GM12878 (cell line): ENCODE results near the gene CCDC51. TPM values are rescaled to one million over a fixed set of nuclear protein-coding genes. Genes with fewer than 3 reads are reported as not detected.

Experiments
- ATAC-seq: fragments of 200-7000 bp; cut with Tn5 transposase; 3 replicates; pipeline ENCODE4 v1.9.1; 2020; ENCODE audit warnings: mild to moderate bottlenecking, moderate library complexity
- BruUV-seq: library from RNA; stranded (reverse); fragments of 400-500 nt; replicated peaks from 2 replicates; lab custom pipeline; 2021; lab: Mats Ljungman, UMichigan
- CTCF ChIA-PET: fragments of 300-600 bp; sonication (Branson Sonifier 250); formaldehyde crosslinking; extraction: SDS; loops from one replicate; lab custom pipeline; 2021; ENCODE audit warnings: inconsistent platforms; lab: Yijun Ruan, JAX
- POLR2A ChIA-PET: fragments of 350-600 bp; formaldehyde crosslinking; extraction: SDS; loops from one replicate; lab custom pipeline; 2021; ENCODE audit warnings: inconsistent platforms; lab: Charles Lee
- RAD21 ChIA-PET: fragments of 300-600 bp; sonication (Branson Sonifier 250); formaldehyde crosslinking; loops from one replicate; lab custom pipeline; 2023; ENCODE audit warnings: antibody characterized with exemption; ENCODE audit not compliant: unreplicated experiment; lab: Charles Lee
- SMC1A ChIA-PET: fragments of 300-600 bp; sonication (Branson Sonifier 250); formaldehyde crosslinking; loops from one replicate; lab custom pipeline; 2023; ENCODE audit not compliant: unreplicated experiment, uncharacterized antibody; lab: Charles Lee
- DNase-seq: peaks from one replicate; pipeline ENCODE4 v3.0.0-alpha.2; 2011; ENCODE audit warnings: low read depth, low spot score
- FAIRE-seq: peaks from 3 replicates; lab custom pipeline; 2011; peaks lifted over from hg19 to GRCh38; lab: Jason Lieb, UNC
- H2AFZ ChIP-seq: 2 replicates; pipeline ENCODE4 v1.6.0; 2011; ENCODE audit warnings: low read depth, low read length, control low read depth; ENCODE audit not compliant: control insufficient read depth
- H3K27ac ChIP-seq: 2 replicates; pipeline ENCODE4 v1.5.1; 2011; ENCODE audit warnings: control low read depth; ENCODE audit not compliant: control insufficient read depth, insufficient read depth
- H3K27me3 ChIP-seq, 2 experiments: replicated peaks in 1 of 2; 2 replicates each; pipeline versions ENCODE4 v1.6.0 to v1.6.1; 2011; ENCODE audit warnings: low read length in 1 of 2; ENCODE audit not compliant: control insufficient read depth in 2 of 2, insufficient read depth in 2 of 2
- H3K36me3 ChIP-seq, 2 experiments: 2 replicates each; pipeline ENCODE4 v1.5.1; 2011; ENCODE audit warnings: low read length in 1 of 2; ENCODE audit not compliant: control insufficient read depth in 2 of 2, insufficient read depth in 2 of 2
- H3K4me1 ChIP-seq: 2 replicates; pipeline ENCODE4 v1.6.1; 2011; ENCODE audit warnings: mild to moderate bottlenecking, low read length, moderate library complexity, mixed read lengths; ENCODE audit not compliant: control insufficient read depth, insufficient read depth
- H3K4me2 ChIP-seq: 2 replicates; pipeline ENCODE4 v1.6.0; 2011; ENCODE audit warnings: control low read depth; ENCODE audit not compliant: control insufficient read depth, insufficient read depth
- H3K4me3 ChIP-seq: fragments of 200-600 bp; sonication (generic); 2 replicates; pipeline ENCODE4 v1.5.1; 2016
- H3K79me2 ChIP-seq: 2 replicates; pipeline ENCODE4 v1.6.0; 2011; ENCODE audit warnings: low read length; ENCODE audit not compliant: control insufficient read depth, insufficient read depth
- H3K9ac ChIP-seq: 2 replicates; pipeline ENCODE4 v1.8.0; 2011; ENCODE audit warnings: low read length, control low read depth, mixed read lengths; ENCODE audit not compliant: control insufficient read depth, insufficient read depth
- H3K9me3 ChIP-seq: replicated peaks from 3 replicates; pipeline ENCODE4 v1.5.1; 2011; ENCODE audit warnings: mild to moderate bottlenecking, low read length; ENCODE audit not compliant: control insufficient read depth, insufficient read depth
- H4K20me1 ChIP-seq: 2 replicates; pipeline ENCODE4 v1.6.0; 2011; ENCODE audit not compliant: control insufficient read depth, insufficient read depth
- BACH1 ChIP-seq: fragments of 450-650 bp; IDR thresholded peaks from 2 replicates; pipeline ENCODE4 v1.6.1; 2017; ENCODE audit warnings: mild to moderate bottlenecking, borderline replicate concordance
- BRCA1 ChIP-seq: IDR thresholded peaks from 2 replicates; pipeline ENCODE4 v1.6.1; 2011; ENCODE audit warnings: low read depth, low read length, improper control_type of control experiment
- CBX3 ChIP-seq: fragments of 200-600 bp; sonication (generic); IDR thresholded peaks from 2 replicates; pipeline ENCODE4 v1.6.1; 2016; ENCODE audit warnings: low read depth, borderline replicate concordance
- CHD2 ChIP-seq: IDR thresholded peaks from 2 replicates; pipeline ENCODE4 v1.6.1; 2011; ENCODE audit warnings: low read depth, low read length, improper control_type of control experiment, borderline replicate concordance
- FOXK2 ChIP-seq: fragments of 450-650 bp; IDR thresholded peaks from 2 replicates; pipeline ENCODE4 v1.6.1; 2017; ENCODE audit warnings: mild to moderate bottlenecking, moderate library complexity
- GATAD2B ChIP-seq: fragments of 450-650 bp; conservative IDR thresholded peaks from 2 replicates; pipeline ENCODE4 v1.6.1; 2017; ENCODE audit warnings: low read depth, mild to moderate bottlenecking, moderate library complexity
- HDAC6 ChIP-seq: fragments of 200-600 bp; sonication (generic); IDR thresholded peaks from one replicate; pipeline ENCODE4 v1.8.0; 2017; ENCODE audit warnings: antibody characterized with exemption; ENCODE audit not compliant: unreplicated experiment
- IKZF1 ChIP-seq: fragments of 450-650 bp; conservative IDR thresholded peaks from 2 replicates; pipeline ENCODE4 v1.6.1; 2017; ENCODE audit warnings: antibody characterized with exemption, mild to moderate bottlenecking
- KDM1A ChIP-seq: fragments of 200-600 bp; sonication (generic); IDR thresholded peaks from 2 replicates; pipeline ENCODE4 v1.6.1; 2016; ENCODE audit warnings: borderline replicate concordance
- MEF2B ChIP-seq: fragments of 450-650 bp; IDR thresholded peaks from 2 replicates; pipeline ENCODE4 v1.6.1; 2018; ENCODE audit warnings: mild to moderate bottlenecking, moderate library complexity; ENCODE audit not compliant: partially characterized antibody, poor library complexity, severe bottlenecking
- NR2C1 ChIP-seq: fragments of 450-650 bp; IDR thresholded peaks from 2 replicates; pipeline ENCODE4 v1.6.1; 2017; ENCODE audit warnings: antibody characterized with exemption, mild to moderate bottlenecking, moderate library complexity
- SPI1 ChIP-seq: IDR thresholded peaks from 2 replicates; pipeline ENCODE4 v1.6.1; 2011; ENCODE audit warnings: low read depth, mild to moderate bottlenecking, low read length, moderate library complexity, borderline replicate concordance; ENCODE audit not compliant: insufficient read depth
- SREBF2 ChIP-seq: IDR thresholded peaks from 2 replicates; pipeline ENCODE4 v1.6.1; 2012; ENCODE audit warnings: mild to moderate bottlenecking, low read length
- WGBS: methylation state at CpG from one replicate; pipeline ENCODE4 v1.1.6; 2016; ENCODE audit warnings: low lambda C conversion rate; ENCODE audit not compliant: insufficient replicate concordance, insufficient coverage; ENCODE audit errors: missing lambda C conversion rate; 5-methylcytosine and 5-hydroxymethylcytosine counted together
- in situ Hi-C: fragments of 300-500 bp; cut with MboI; formaldehyde crosslinking; loops from 9 replicates; pipeline ENCODE4 v1.14.3; 2018; ENCODE audit warnings: mixed read lengths
- intact Hi-C: fragments of 100-400 bp; cut with micrococcal nuclease; formaldehyde crosslinking; loops from one replicate; pipeline ENCODE4 v1.14.2; 2022; ENCODE audit not compliant: unreplicated experiment
- polyA plus RNA-seq, 11 experiments: library from polyadenylated mRNA; depleted of rRNA in 4 of 11; unstranded in 6 of 11; stranded (reverse) in 5 of 11; fragments of >200 nt; fragmentation: Nextera tagmentation in 4 of 11; fragmentation: Illumina TruSeq in 1 of 11; extraction: Ambion mirVana in 4 of 11; extraction: Trizol in 1 of 11; gene quantifications; 1 replicate in 1 of 11; 2 replicates in 10 of 11; pipeline versions ENCODE4 v1.2.1 to v1.2.3, GENCODE V29; 2011 to 2016; ENCODE audit warnings: inconsistent platforms in 2 of 11, missing spikeins in 2 of 11, low read depth in 1 of 11
- total RNA-seq, 4 experiments: library from RNA; depleted of rRNA in 3 of 4; stranded (reverse); fragments of >200 nt in 3 of 4; fragmentation: Illumina TruSeq in 1 of 4; extraction: Trizol in 1 of 4; gene quantifications; 2 replicates each; pipeline versions ENCODE4 v1.2.1 to v1.2.3, GENCODE V29; 2013 to 2021

CCDC51 gene
- total and polyA plus RNA-seq, 10 of the 15 experiments (the other 5 are each of a cell fraction or from before 2014, with no cell fraction given) = 10.6 to 54.9 (median 28.5) TPM

DNA sequence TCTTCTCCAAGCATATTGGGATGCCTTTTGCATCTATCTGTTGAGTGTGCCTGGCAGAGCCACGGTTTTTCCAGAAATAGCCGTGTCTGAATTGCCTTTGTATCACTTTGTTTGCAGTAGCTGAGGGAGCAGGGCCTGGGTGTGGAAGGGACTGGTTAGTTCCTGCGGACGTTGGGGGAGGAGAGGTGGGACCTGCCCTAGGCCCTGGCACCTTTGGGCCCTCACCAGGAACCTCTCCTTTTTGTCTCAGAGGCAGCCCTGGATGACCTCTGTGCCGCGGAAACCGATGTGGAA, 25.3 kb upstream of the CCDC51 start:
- DNase-seq (no peak), ATAC-seq (no peak), FAIRE-seq (no peak)
- Histone ChIP-seq H3K27me3 (no peaks in the 10 kb centered on the region), H3K4me3 (no peak overlapping the region), H3K9ac (peak overlapping the region; percentile 97), H3K79me2 (peaks cover 47% of the 10 kb centered on the region), H2AFZ (no peak overlapping the region), H3K4me2 (no peak overlapping the region; the same call in 1 of the 2 replicates), H3K9me3 (no peaks in the 10 kb centered on the region), H4K20me1 (no peaks in the 10 kb centered on the region), H3K27ac (peak overlapping the region; percentile 96), H3K36me3 (peaks cover 9 to 19% of the 10 kb centered on the region in 2 experiments; a peak in 3 of 4 replicates), H3K4me1 (peaks cover 37% of the 10 kb centered on the region)
- 92% methylated on average over 7 of the region's 7 CpGs for WGBS
- ChIA-PET SMC1A (interaction anchor here (0.9 to 4.2 kb wide), 4 partner anchors 44 to 92 kb away, joined by 3 to 22 read pairs (median 3); partner anchors contain the start of gene PFKFB4), CTCF (interaction anchor here (0.6 to 6.1 kb wide), 6 partner anchors 42 to 171 kb away, joined by 3 to 58 read pairs (median 10); partner anchors contain the start of genes PFKFB4 and SLC26A6), RAD21 (interaction anchor here (0.5 to 2.5 kb wide), 7 partner anchors 25 to 555 kb away, joined by 3 to 20 read pairs (median 6); partner anchors contain the start of genes CCDC51, SLC26A6 and TMA7), POLR2A (interaction anchor here (1.3 to 10.0 kb wide), 2 partner anchors 17 to 93 kb away, joined by 3 to 91 read pairs; partner anchors contain the start of gene PFKFB4)
- in situ Hi-C loops = no loop called here
- intact Hi-C loops = loop anchor here (1.0 kb wide), 2 partner anchors 42 to 83 kb away; no protein-coding TSS in a partner anchor
- no peak for TF ChIP-seq SREBF2
- TF ChIP-seq HDAC6 = no peak
- no peak for TF ChIP-seq BRCA1
- TF ChIP-seq FOXK2 = no peak
- no peak for TF ChIP-seq CBX3
- TF ChIP-seq NR2C1 = no peak
- no peak for TF ChIP-seq MEF2B
- TF ChIP-seq IKZF1 = no peak
- no peak for TF ChIP-seq KDM1A
- no peak for TF ChIP-seq BACH1
- TF ChIP-seq SPI1 = no peak
- no peak for TF ChIP-seq GATAD2B
- no peak for TF ChIP-seq CHD2
- no TSS peak for BruUV-seq
